ENCODE measurements around the gene FBP1.
A peak's percentile ranks its signal among the peaks of the same experiment; 100 is the strongest.

The FBP1 gene

GRCh38 chr9:94554078-94554438 is 85.3 kb downstream of the FBP1 start:
- Histone ChIP-seq H3K27ac (no peak overlapping the region), H3K9ac (ENCODE audit: insufficient read length) (peak overlapping the region; percentile 76)
- no peak for DNase-seq (ENCODE audit: low read depth, low spot score)

More at GRCh38 chr9:94554078-94554438, 85.3 kb downstream of the FBP1 start:
- H3K36me3 ChIP-seq (ENCODE audit: insufficient read depth, low read length) = no peaks in the 10 kb centered on the region
- H3K4me3 ChIP-seq = peak overlapping the region; percentile 83
- H3K9me3 ChIP-seq (ENCODE audit: low read depth, low read length) = no peaks in the 10 kb centered on the region
- no peak for TF ChIP-seq FOXP2 (optimal IDR thresholded peaks at IDR 0.05; ENCODE audit: control extremely low read depth, extremely low read length, insufficient read depth)
- no peak for TF ChIP-seq EZH2 (IDR thresholded peaks at IDR 0.05)
- TF ChIP-seq POLR2AphosphoS5 (IDR thresholded peaks at IDR 0.05; ENCODE audit: borderline replicate concordance, low read depth, low read length) = no peak

Data from SK-N-MC (cell line).